K562 (cell line): ENCODE measurements around the gene TESK2. TPM values are rescaled to one million over a fixed set of nuclear protein-coding genes. Genes with fewer than 3 reads are reported as not detected.

Source experiments
- ARNT ChIP-seq, 2 experiments: fragments of 450-650 bp; IDR thresholded peaks; 2 replicates each; pipeline ENCODE4 v1.6.1; 2016; ENCODE audit warnings: mild to moderate bottlenecking in 1 of 2
- BACH1 ChIP-seq: fragments of 200-800 bp; sonication (Bioruptor generic); IDR thresholded peaks from 2 replicates; pipeline ENCODE4 v1.6.1; 2016; ENCODE audit warnings: missing genetic modification characterization, missing compliant biosample characterization
- CEBPG ChIP-seq, 3 experiments: fragments of 200-800 bp in 1 of 3; sonication (Bioruptor generic) in 1 of 3; sonication (generic) in 1 of 3; formaldehyde crosslinking in 1 of 3; IDR thresholded peaks in 2 of 3; conservative IDR thresholded peaks in 1 of 3; 2 replicates each; pipeline versions ENCODE4 v1.6.1 to v1.8.0; 2016 to 2022; ENCODE audit warnings: missing compliant biosample characterization in 2 of 3, missing genetic modification characterization in 2 of 3, mild to moderate bottlenecking in 1 of 3, missing genetic modification reagents in 1 of 3
- CREB1 ChIP-seq, 2 experiments: sonication (generic) in 1 of 2; formaldehyde crosslinking in 1 of 2; IDR thresholded peaks; 2 replicates each; pipeline versions ENCODE4 v1.6.1 to v1.8.0; 2012 to 2022; ENCODE audit warnings: inconsistent platforms in 1 of 2, mild to moderate bottlenecking in 1 of 2, missing genetic modification reagents in 1 of 2, moderate library complexity in 1 of 2
- CTBP1 ChIP-seq: fragments of 450-650 bp; IDR thresholded peaks from 2 replicates; pipeline ENCODE4 v1.6.1; 2016; ENCODE audit warnings: borderline replicate concordance
- E2F3 ChIP-seq: fragments of 250-450 bp; sonication (Bioruptor Pico); IDR thresholded peaks from 2 replicates; pipeline ENCODE4 v1.4.0; 2020; ENCODE audit warnings: mild to moderate bottlenecking
- ETV1 ChIP-seq: fragments of 450-650 bp; conservative IDR thresholded peaks from 2 replicates; pipeline ENCODE4 v1.6.1; 2016; ENCODE audit warnings: missing genetic modification characterization, control low read depth, low read depth, missing compliant biosample characterization
- EWSR1 ChIP-seq: fragments of 450-650 bp; IDR thresholded peaks from 2 replicates; pipeline ENCODE4 v1.6.1; 2018; ENCODE audit warnings: borderline replicate concordance, mild to moderate bottlenecking, low read depth, moderate library complexity; ENCODE audit not compliant: partially characterized antibody
- FOXA3 ChIP-seq, 2 experiments: fragments of 450-650 bp in 1 of 2; sonication (generic) in 1 of 2; formaldehyde crosslinking; IDR thresholded peaks in 1 of 2; conservative IDR thresholded peaks in 1 of 2; 2 replicates each; pipeline versions ENCODE4 v1.4.0 to v1.8.0; 2020 to 2022; ENCODE audit warnings: mild to moderate bottlenecking in 2 of 2, missing genetic modification reagents in 1 of 2
- HDAC8 ChIP-seq: fragments of 450-650 bp; IDR thresholded peaks from 2 replicates; pipeline ENCODE4 v1.6.1; 2016; ENCODE audit warnings: mild to moderate bottlenecking, missing genetic modification characterization, moderate library complexity, missing compliant biosample characterization
- KDM1A ChIP-seq, 2 experiments: fragments of 450-650 bp; IDR thresholded peaks; 2 replicates each; pipeline ENCODE4 v1.6.1; 2016; ENCODE audit warnings: mild to moderate bottlenecking in 2 of 2
- NFXL1 ChIP-seq: fragments of 450-650 bp; formaldehyde crosslinking; IDR thresholded peaks from 2 replicates; pipeline ENCODE4 v1.4.0; 2021; ENCODE audit warnings: mild to moderate bottlenecking
- NFYB ChIP-seq: IDR thresholded peaks from 2 replicates; pipeline ENCODE4 v1.6.1; 2011; ENCODE audit warnings: mild to moderate bottlenecking, moderate library complexity; ENCODE audit not compliant: insufficient read length; ENCODE audit errors: extremely low read depth
- NR2C2 ChIP-seq, 2 experiments: fragments of 200-800 bp in 1 of 2; sonication (Bioruptor generic) in 1 of 2; sonication (generic) in 1 of 2; formaldehyde crosslinking in 1 of 2; IDR thresholded peaks; 2 replicates each; pipeline versions ENCODE4 v1.6.1 to v1.8.0; 2016 to 2022; ENCODE audit warnings: mild to moderate bottlenecking in 1 of 2, missing compliant biosample characterization in 1 of 2, missing genetic modification characterization in 1 of 2, missing genetic modification reagents in 1 of 2
- PURB ChIP-seq: sonication (generic); formaldehyde crosslinking; IDR thresholded peaks from 2 replicates; pipeline ENCODE4 v1.9.0; 2021; ENCODE audit warnings: low read depth, mild to moderate bottlenecking, missing genetic modification reagents
- SIRT6 ChIP-seq: IDR thresholded peaks from one replicate; pipeline ENCODE4 v1.6.1; 2012; ENCODE audit warnings: low read depth, mild to moderate bottlenecking, control low read depth, inconsistent platforms, low read length, moderate library complexity
- ZNF764 ChIP-seq: fragments of 250-450 bp; sonication (Bioruptor Pico); IDR thresholded peaks from 2 replicates; pipeline ENCODE4 v1.4.0; 2020; ENCODE audit warnings: low read depth, mild to moderate bottlenecking, moderate library complexity
- ZNF830 ChIP-seq: fragments of 250-450 bp; sonication (Bioruptor Pico); IDR thresholded peaks from 2 replicates; pipeline ENCODE4 v1.5.0; 2021; ENCODE audit warnings: mild to moderate bottlenecking
- polyA plus RNA-seq, 8 experiments: library from polyadenylated mRNA; depleted of rRNA in 4 of 8; stranded (reverse) in 5 of 8; unstranded in 3 of 8; fragments of >200 nt; fragmentation: Nextera tagmentation in 2 of 8; fragmentation: Illumina TruSeq in 1 of 8; extraction: Ambion mirVana in 2 of 8; extraction: Trizol in 1 of 8; gene quantifications; 2 replicates each; pipeline versions ENCODE4 v1.2.1 to v1.2.3, GENCODE V29; 2011 to 2014; ENCODE audit warnings: inconsistent platforms in 1 of 8, missing spikeins in 1 of 8
- total RNA-seq, 7 experiments: library from RNA; depleted of rRNA in 6 of 7; stranded (reverse); fragments of >200 nt in 6 of 7; fragmentation: Illumina TruSeq in 2 of 7; extraction: Trizol in 2 of 7; gene quantifications; 2 replicates each; pipeline versions ENCODE4 v1.2.1 to v1.2.3, GENCODE V29; 2011 to 2021; ENCODE audit warnings: low replicate concordance in 1 of 7
- TF ChIP-seq, protein P1 (sequence below), 2 experiments: fragments of 450-650 bp; IDR thresholded peaks; 2 replicates each; pipeline ENCODE4 v1.6.1; 2018; ENCODE audit warnings: mild to moderate bottlenecking in 2 of 2, low read depth in 1 of 2; ENCODE audit not compliant: partially characterized antibody in 2 of 2
- TF ChIP-seq, protein P2 (sequence below): fragments of 250-450 bp; sonication (Bioruptor Pico); IDR thresholded peaks from 2 replicates; pipeline ENCODE4 v1.8.0; 2022; ENCODE audit warnings: inconsistent platforms, mild to moderate bottlenecking, moderate library complexity, borderline replicate concordance

Gene TESK2
- total and polyA plus RNA-seq, 9 of the 15 experiments (the other 6 are each of a cell fraction or from before 2014, with no cell fraction given), result 1.6 to 5.3 (median 3.7) TPM

DNA sequence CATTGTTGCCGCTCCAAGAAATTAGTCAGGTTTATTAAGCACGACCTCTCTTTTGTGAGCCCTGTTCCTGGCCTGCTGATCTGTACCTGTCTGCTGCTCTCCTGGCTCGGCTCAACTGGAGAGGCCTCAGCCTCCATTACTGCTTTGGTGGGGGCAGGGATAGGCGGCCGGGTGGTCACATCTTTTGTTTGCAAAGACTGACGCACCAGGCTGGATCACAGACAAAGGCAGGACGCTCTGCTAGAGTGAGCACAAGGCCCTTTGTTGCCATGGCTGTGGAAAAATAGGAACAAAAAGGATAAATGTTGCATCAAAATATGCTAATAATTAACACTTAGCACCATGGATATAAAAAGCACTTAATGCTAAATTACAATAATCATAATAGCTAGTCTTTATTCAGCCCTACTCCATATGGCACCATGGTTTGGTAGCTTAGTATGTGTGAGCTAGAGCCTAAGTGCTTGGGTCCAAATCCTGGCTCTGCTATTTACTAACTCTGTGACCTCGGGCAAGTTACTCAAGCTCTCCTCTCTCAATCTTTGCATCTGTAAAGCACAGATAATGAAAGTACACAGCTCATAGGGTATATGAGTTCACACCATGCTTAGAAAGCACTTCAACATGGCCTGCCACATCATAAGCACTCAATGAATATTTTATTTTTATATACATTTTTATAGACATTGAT lies 193.2 kb downstream of the TESK2 start (continued):
- TF ChIP-seq ETV1 (no peak), NFXL1 (CRISPR knock-in tag) (no peak), ARNT (IDR thresholded peaks at IDR 0.05) (no peak), BACH1 (tag) (no peak), ZNF764 (CRISPR knock-in tag) (no peak), CREB1 (IDR thresholded peaks at IDR 0.05) (no peak), CREB1 (CRISPR knock-in tag; IDR thresholded peaks at IDR 0.05) (no peak), NFYB (no peak), CTBP1 (no peak), CEBPG (CRISPR knock-in tag; IDR thresholded peaks at IDR 0.05) (no peak), CEBPG (tag; conservative IDR thresholded peaks at IDR 0.05 in 1 of 2, IDR thresholded peaks at IDR 0.05 in 1 of 2) (0 out of 4 replicates have a peak, but pooled peaks of 1 of the 2 experiments have one; percentile 15), FOXA3 (CRISPR knock-in tag; conservative IDR thresholded peaks at IDR 0.05 in 1 of 2, IDR thresholded peaks at IDR 0.05 in 1 of 2) (peak in 1 of 2 experiments; percentile 58; a peak in 2 of 4 replicates), ZNF830 (no peak), PURB (CRISPR knock-in tag) (no peak), SIRT6 (no peak), KDM1A (IDR thresholded peaks at IDR 0.05) (peak; percentile 40 to 65; a peak in 2 of 4 replicates), EWSR1 (no peak), HDAC8 (tag) (no peak), E2F3 (CRISPR knock-in tag) (no peak), NR2C2 (CRISPR knock-in tag; IDR thresholded peaks at IDR 0.05) (no peak), NR2C2 (tag; IDR thresholded peaks at IDR 0.05) (peak; percentile 21; the same call in 1 of the 2 replicates)
- TF ChIP-seq, protein P1, sequence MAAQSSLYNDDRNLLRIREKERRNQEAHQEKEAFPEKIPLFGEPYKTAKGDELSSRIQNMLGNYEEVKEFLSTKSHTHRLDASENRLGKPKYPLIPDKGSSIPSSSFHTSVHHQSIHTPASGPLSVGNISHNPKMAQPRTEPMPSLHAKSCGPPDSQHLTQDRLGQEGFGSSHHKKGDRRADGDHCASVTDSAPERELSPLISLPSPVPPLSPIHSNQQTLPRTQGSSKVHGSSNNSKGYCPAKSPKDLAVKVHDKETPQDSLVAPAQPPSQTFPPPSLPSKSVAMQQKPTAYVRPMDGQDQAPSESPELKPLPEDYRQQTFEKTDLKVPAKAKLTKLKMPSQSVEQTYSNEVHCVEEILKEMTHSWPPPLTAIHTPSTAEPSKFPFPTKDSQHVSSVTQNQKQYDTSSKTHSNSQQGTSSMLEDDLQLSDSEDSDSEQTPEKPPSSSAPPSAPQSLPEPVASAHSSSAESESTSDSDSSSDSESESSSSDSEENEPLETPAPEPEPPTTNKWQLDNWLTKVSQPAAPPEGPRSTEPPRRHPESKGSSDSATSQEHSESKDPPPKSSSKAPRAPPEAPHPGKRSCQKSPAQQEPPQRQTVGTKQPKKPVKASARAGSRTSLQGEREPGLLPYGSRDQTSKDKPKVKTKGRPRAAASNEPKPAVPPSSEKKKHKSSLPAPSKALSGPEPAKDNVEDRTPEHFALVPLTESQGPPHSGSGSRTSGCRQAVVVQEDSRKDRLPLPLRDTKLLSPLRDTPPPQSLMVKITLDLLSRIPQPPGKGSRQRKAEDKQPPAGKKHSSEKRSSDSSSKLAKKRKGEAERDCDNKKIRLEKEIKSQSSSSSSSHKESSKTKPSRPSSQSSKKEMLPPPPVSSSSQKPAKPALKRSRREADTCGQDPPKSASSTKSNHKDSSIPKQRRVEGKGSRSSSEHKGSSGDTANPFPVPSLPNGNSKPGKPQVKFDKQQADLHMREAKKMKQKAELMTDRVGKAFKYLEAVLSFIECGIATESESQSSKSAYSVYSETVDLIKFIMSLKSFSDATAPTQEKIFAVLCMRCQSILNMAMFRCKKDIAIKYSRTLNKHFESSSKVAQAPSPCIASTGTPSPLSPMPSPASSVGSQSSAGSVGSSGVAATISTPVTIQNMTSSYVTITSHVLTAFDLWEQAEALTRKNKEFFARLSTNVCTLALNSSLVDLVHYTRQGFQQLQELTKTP (IDR thresholded peaks at IDR 0.05; ENCODE audit: low read depth in 1 of 2, partially characterized antibody in 2 of 2), result no peak
- TF ChIP-seq, protein P2, sequence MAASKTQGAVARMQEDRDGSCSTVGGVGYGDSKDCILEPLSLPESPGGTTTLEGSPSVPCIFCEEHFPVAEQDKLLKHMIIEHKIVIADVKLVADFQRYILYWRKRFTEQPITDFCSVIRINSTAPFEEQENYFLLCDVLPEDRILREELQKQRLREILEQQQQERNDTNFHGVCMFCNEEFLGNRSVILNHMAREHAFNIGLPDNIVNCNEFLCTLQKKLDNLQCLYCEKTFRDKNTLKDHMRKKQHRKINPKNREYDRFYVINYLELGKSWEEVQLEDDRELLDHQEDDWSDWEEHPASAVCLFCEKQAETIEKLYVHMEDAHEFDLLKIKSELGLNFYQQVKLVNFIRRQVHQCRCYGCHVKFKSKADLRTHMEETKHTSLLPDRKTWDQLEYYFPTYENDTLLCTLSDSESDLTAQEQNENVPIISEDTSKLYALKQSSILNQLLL (CRISPR knock-in tag), result no peak
